Memory B cell (primary cell): ENCODE measurements around the gene NPPB.
A peak's percentile ranks its signal among the peaks of the same experiment; 100 is the strongest.

Experiments
- ATAC-seq: fragments of 150-1000 bp; cut with Tn5 transposase; 2 replicates; pipeline ENCODE4 v1.10.0; 2021; ENCODE audit warnings: low read depth, mild to moderate bottlenecking, moderate library complexity
- DNase-seq, 2 donors: peaks; one replicate each; pipeline ENCODE4 v3.0.0; 2022; ENCODE audit warnings: low spot score in 2 of 2
- H3K27ac Mint-ChIP-seq: one replicate; pipeline ENCODE4 v1.8.0; 2022; ENCODE audit warnings: mild to moderate bottlenecking, moderate library complexity, mixed read lengths
- H3K27me3 Mint-ChIP-seq: one replicate; pipeline ENCODE4 v1.8.0; 2022; ENCODE audit warnings: mixed read lengths
- H3K36me3 Mint-ChIP-seq: one replicate; pipeline ENCODE4 v1.8.0; 2022; ENCODE audit warnings: mild to moderate bottlenecking, mixed read lengths
- H3K4me1 Mint-ChIP-seq: one replicate; pipeline ENCODE4 v1.8.0; 2022; ENCODE audit warnings: mixed read lengths
- H3K4me3 Mint-ChIP-seq: one replicate; pipeline ENCODE4 v1.8.0; 2022; ENCODE audit warnings: mild to moderate bottlenecking, moderate library complexity, mixed read lengths
- H3K9me3 Mint-ChIP-seq: one replicate; pipeline ENCODE4 v1.8.0; 2022; ENCODE audit warnings: mixed read lengths

Gene NPPB

GRCh38 chr1:11838349-11839272, 20.1 kb downstream of the NPPB start:
- Mint-ChIP-seq H3K9me3 (no peaks in the 10 kb centered on the region), H3K4me3 (no peak overlapping the region), H3K27ac (no peak overlapping the region), H3K27me3 (no peaks in the 10 kb centered on the region), H3K4me1 (peaks cover 13% of the 10 kb centered on the region), H3K36me3 (peaks cover 33% of the 10 kb centered on the region)
- DNase-seq (peak; percentile 72 to 76), ATAC-seq (peak; percentile 89)

GRCh38 chr1:11837767-11838348, 20.9 kb downstream of the NPPB start:
- peaks cover 11% of the 10 kb centered on the region for H3K4me1 Mint-ChIP-seq
- H3K36me3 Mint-ChIP-seq = peaks cover 33% of the 10 kb centered on the region
- H3K27me3 Mint-ChIP-seq = no peaks in the 10 kb centered on the region
- ATAC-seq (no peak), DNase-seq (no peak)
- no peak overlapping the region for H3K4me3 Mint-ChIP-seq
- no peaks in the 10 kb centered on the region for H3K9me3 Mint-ChIP-seq
- H3K27ac Mint-ChIP-seq = no peak overlapping the region

- Mint-ChIP-seq H3K4me1 (peaks cover 7% of the 10 kb centered on the region), H3K36me3 (peaks cover 34% of the 10 kb centered on the region), H3K27ac (no peak overlapping the region), H3K4me3 (no peak overlapping the region), H3K9me3 (no peaks in the 10 kb centered on the region), H3K27me3 (no peaks in the 10 kb centered on the region)
- ATAC-seq = no peak
- no peak for DNase-seq
These were observed 21.6 kb downstream of the NPPB start for GRCh38 chr1:11836955-11837766.

GRCh38 chr1:11835441-11836225, 23.1 kb downstream of the NPPB start:
- Mint-ChIP-seq H3K9me3 (no peaks in the 10 kb centered on the region), H3K4me3 (no peak overlapping the region), H3K36me3 (peaks cover 37% of the 10 kb centered on the region), H3K4me1 (peaks cover 5% of the 10 kb centered on the region), H3K27me3 (no peaks in the 10 kb centered on the region), H3K27ac (no peak overlapping the region)
- ATAC-seq = no peak
- no peak for DNase-seq

GRCh38 chr1:11833900-11834299, 24.8 kb downstream of the NPPB start:
- Mint-ChIP-seq H3K27me3 (no peaks in the 10 kb centered on the region), H3K27ac (no peak overlapping the region), H3K9me3 (no peaks in the 10 kb centered on the region), H3K4me3 (no peak overlapping the region), H3K4me1 (peaks cover 5% of the 10 kb centered on the region), H3K36me3 (peaks cover 41% of the 10 kb centered on the region)
- DNase-seq (no peak), ATAC-seq (no peak)

- DNase-seq (no peak), ATAC-seq (no peak)
- no peaks in the 10 kb centered on the region for H3K9me3 Mint-ChIP-seq
- H3K4me1 Mint-ChIP-seq = peaks cover under 1% of the 10 kb centered on the region
- no peaks in the 10 kb centered on the region for H3K27me3 Mint-ChIP-seq
- H3K4me3 Mint-ChIP-seq = no peak overlapping the region
- peaks cover 43% of the 10 kb centered on the region for H3K36me3 Mint-ChIP-seq
- H3K27ac Mint-ChIP-seq = no peak overlapping the region
These were observed 25.2 kb downstream of the NPPB start for GRCh38 chr1:11833497-11833896.

GRCh38 chr1:11831945-11832725, 26.6 kb downstream of the NPPB start:
- no peaks in the 10 kb centered on the region for H3K9me3 Mint-ChIP-seq
- H3K4me3 Mint-ChIP-seq = no peak overlapping the region
- no peaks in the 10 kb centered on the region for H3K27me3 Mint-ChIP-seq
- no peak overlapping the region for H3K27ac Mint-ChIP-seq
- ATAC-seq = no peak
- H3K4me1 Mint-ChIP-seq = no peaks in the 10 kb centered on the region
- H3K36me3 Mint-ChIP-seq = peaks cover 45% of the 10 kb centered on the region
- DNase-seq = no peak

GRCh38 chr1:11828511-11828910, 30.2 kb downstream of the NPPB start:
- Mint-ChIP-seq H3K27me3 (no peaks in the 10 kb centered on the region), H3K4me1 (no peaks in the 10 kb centered on the region), H3K4me3 (no peak overlapping the region), H3K27ac (no peak overlapping the region), H3K36me3 (peaks cover 36% of the 10 kb centered on the region), H3K9me3 (no peaks in the 10 kb centered on the region)
- ATAC-seq (no peak), DNase-seq (no peak)

GRCh38 chr1:11826946-11827345, 31.8 kb downstream of the NPPB start:
- H3K9me3 Mint-ChIP-seq = no peaks in the 10 kb centered on the region
- H3K4me3 Mint-ChIP-seq = no peak overlapping the region
- no peaks in the 10 kb centered on the region for H3K4me1 Mint-ChIP-seq
- peaks cover 33% of the 10 kb centered on the region for H3K36me3 Mint-ChIP-seq
- no peaks in the 10 kb centered on the region for H3K27me3 Mint-ChIP-seq
- ATAC-seq = no peak
- DNase-seq = no peak
- H3K27ac Mint-ChIP-seq = no peak overlapping the region

- Mint-ChIP-seq H3K36me3 (peaks cover 37% of the 10 kb centered on the region), H3K4me1 (no peaks in the 10 kb centered on the region), H3K4me3 (no peak overlapping the region), H3K9me3 (no peaks in the 10 kb centered on the region), H3K27ac (no peak overlapping the region), H3K27me3 (no peaks in the 10 kb centered on the region)
- DNase-seq (no peak), ATAC-seq (no peak)
These were observed 33.6 kb downstream of the NPPB start for GRCh38 chr1:11825131-11825530.

- Mint-ChIP-seq H3K9me3 (no peaks in the 10 kb centered on the region), H3K27ac (no peak overlapping the region), H3K36me3 (peaks cover 38% of the 10 kb centered on the region), H3K4me1 (no peaks in the 10 kb centered on the region), H3K4me3 (no peak overlapping the region), H3K27me3 (no peaks in the 10 kb centered on the region)
- ATAC-seq (no peak), DNase-seq (no peak)
These were observed 35.2 kb downstream of the NPPB start for GRCh38 chr1:11823366-11824137.

- ATAC-seq = no peak
- Mint-ChIP-seq H3K27ac (peak overlapping the region; percentile 14), H3K36me3 (peaks cover 34% of the 10 kb centered on the region), H3K4me1 (peaks cover 2% of the 10 kb centered on the region), H3K27me3 (no peaks in the 10 kb centered on the region), H3K9me3 (no peaks in the 10 kb centered on the region), H3K4me3 (no peak overlapping the region)
- no peak for DNase-seq
These were observed 36.7 kb downstream of the NPPB start for GRCh38 chr1:11822091-11822490.
